ENCODE measurements around the gene LCE7A. TPM values are rescaled to one million over a fixed set of nuclear protein-coding genes. Genes with fewer than 3 reads are reported as not detected.

The LCE7A gene
- total RNA-seq, 6 experiments from 2014 or later = not detected

- Histone ChIP-seq H3K4me1 (peaks cover 0 to 23% (median 9%) of the 10 kb centered on the region in 4 donors), H3K9me3 (no peaks in the 10 kb centered on the region), H3K27me3 (no peaks in the 10 kb centered on the region), H3K36me3 (no peaks in the 10 kb centered on the region), H3K4me3 (no peak overlapping the region), H3K27ac (peak overlapping the region in 1 of 3 donors; percentile 72)
- intact Hi-C loops (cut with DNase I) = no loop called here
- TF ChIP-seq CTCF (IDR thresholded peaks at IDR 0.05) (no peak), POLR2A (IDR thresholded peaks at IDR 0.05) (no peak)
- DNase-seq (no peak), ATAC-seq (no peak)
- WGBS (ENCODE audit: insufficient coverage, low coverage, low lambda C conversion rate, missing lambda C conversion rate) = 81% methylated on average over 2 of the region's 4 CpGs
These were observed 25.3 kb downstream of the LCE7A start for GRCh38 chr1:152884966-152885624.

GRCh38 chr1:152886085-152886484 is 26.3 kb downstream of the LCE7A start:
- Histone ChIP-seq H3K4me1 (peaks cover 0 to 14% (median 4%) of the 10 kb centered on the region in 4 donors), H3K4me3 (no peak overlapping the region), H3K36me3 (no peaks in the 10 kb centered on the region), H3K27ac (peak overlapping the region in 2 of 3 donors; percentile 34 to 72), H3K27me3 (no peaks in the 10 kb centered on the region), H3K9me3 (no peaks in the 10 kb centered on the region)
- no peak for TF ChIP-seq CTCF (IDR thresholded peaks at IDR 0.05)
- no peak for TF ChIP-seq POLR2A (IDR thresholded peaks at IDR 0.05)
- intact Hi-C loops (cut with DNase I) = no loop called here
- DNase-seq (peak in 1 of 3 donors; percentile 79), ATAC-seq (peak; percentile 79 to 93 (median 87))
- WGBS (ENCODE audit: insufficient coverage, low coverage, low lambda C conversion rate, missing lambda C conversion rate) = 13% methylated on average over 3 of the region's 3 CpGs

GRCh38 chr1:152886758-152887409 is 27.1 kb downstream of the LCE7A start:
- WGBS (ENCODE audit: insufficient coverage, low coverage, low lambda C conversion rate, missing lambda C conversion rate) = 26% methylated on average over 3 of the region's 8 CpGs
- Histone ChIP-seq H3K4me1 (peaks cover 0 to 12% (median 4%) of the 10 kb centered on the region in 4 donors), H3K36me3 (no peaks in the 10 kb centered on the region), H3K27ac (peak overlapping the region in 2 of 3 donors; percentile 34 to 72), H3K9me3 (no peaks in the 10 kb centered on the region), H3K27me3 (no peaks in the 10 kb centered on the region), H3K4me3 (no peak overlapping the region)
- intact Hi-C loops (cut with DNase I) = no loop called here
- DNase-seq (no peak), ATAC-seq (peak in 3 of 4 donors; percentile 13 to 44 (median 21))
- TF ChIP-seq POLR2A (IDR thresholded peaks at IDR 0.05) (no peak), CTCF (IDR thresholded peaks at IDR 0.05) (no peak)

- intact Hi-C loops (cut with DNase I) = no loop called here
- Histone ChIP-seq H3K36me3 (no peaks in the 10 kb centered on the region), H3K27me3 (no peaks in the 10 kb centered on the region), H3K4me3 (no peak overlapping the region), H3K4me1 (peaks cover 0 to 12% (median 4%) of the 10 kb centered on the region in 4 donors), H3K9me3 (no peaks in the 10 kb centered on the region), H3K27ac (no peak overlapping the region)
- WGBS (ENCODE audit: insufficient coverage, low coverage, low lambda C conversion rate, missing lambda C conversion rate) = 73% methylated on average over 1 of the region's 1 CpG
- DNase-seq = no peak
- ATAC-seq = no peak
- TF ChIP-seq CTCF (IDR thresholded peaks at IDR 0.05) = no peak
- TF ChIP-seq POLR2A (IDR thresholded peaks at IDR 0.05) = no peak
These were observed 28.3 kb downstream of the LCE7A start for GRCh38 chr1:152888126-152888525.

All from right lobe of liver (tissue), 6 donors.